H1 (cell line): ENCODE measurements around the gene ORAI3. TPM values are rescaled to one million over a fixed set of nuclear protein-coding genes. Genes with fewer than 3 reads are reported as not detected.

Source experiments
- TAF1 ChIP-seq: IDR thresholded peaks from 2 replicates; pipeline ENCODE4 v1.6.1; 2011; ENCODE audit warnings: mild to moderate bottlenecking, low read depth, low read length
- polyA plus RNA-seq, 7 experiments: library from polyadenylated mRNA; depleted of rRNA in 3 of 7; stranded (reverse) in 5 of 7; unstranded in 2 of 7; fragments of >200 nt in 5 of 7; fragments of 200-250 nt in 2 of 7; gene quantifications; 1 replicate in 5 of 7; 2 replicates in 1 of 7; 4 replicates in 1 of 7; pipeline versions ENCODE4 v1.2.1 to v1.2.3, GENCODE V29; 2011 to 2013; ENCODE audit warnings: missing spikeins in 2 of 7, mixed read lengths in 2 of 7
- total RNA-seq: library from RNA; stranded (reverse); fragmentation: NEBNext Ultra II Directional; extraction: Animal tissue kit (Norgen Biotek cat#: 25700); gene quantifications from 2 replicates; pipeline ENCODE4 v1.2.1, GENCODE V29; 2021

The ORAI3 gene
- total and polyA plus RNA-seq, 2 of the 8 experiments (the other 6 are each of a cell fraction or from before 2014, with no cell fraction given) = 8.7 to 24.5 TPM

GRCh38 chr16:30929167-30929566, 19.7 kb upstream of the ORAI3 start (continued):
- no peak for TF ChIP-seq TAF1
